Endothelial cell of umbilical vein (primary cell): Measurements from ENCODE around the gene TENT4A. TPM values are rescaled to one million over a fixed set of nuclear protein-coding genes. Genes with fewer than 3 reads are reported as not detected.

Source experiments
- BruUV-seq: library from RNA; stranded (reverse); fragments of 400-500 nt; replicated peaks from 2 replicates; lab custom pipeline; 2021; lab: Mats Ljungman, UMichigan
- CTCF ChIA-PET: fragments of 300-600, 350-600 bp; sonication (Branson Sonifier 250); formaldehyde crosslinking; loops from one replicate; lab custom pipeline; 2021; ENCODE audit warnings: antibody characterized with exemption, inconsistent platforms; lab: Charles Lee
- POLR2A ChIA-PET: fragments of 300-600, 350-600 bp; sonication (Branson Sonifier 250); formaldehyde crosslinking; loops from one replicate; lab custom pipeline; 2021; ENCODE audit warnings: antibody characterized with exemption, inconsistent platforms; lab: Charles Lee
- DNase-seq: peaks from one replicate; pipeline ENCODE4 v3.0.0-alpha.2; 2011; ENCODE audit warnings: low read depth, low spot score
- FAIRE-seq: peaks from 2 replicates; lab custom pipeline; 2011; peaks lifted over from hg19 to GRCh38; lab: Jason Lieb, UNC
- H2AFZ ChIP-seq: 2 replicates; pipeline ENCODE4 v1.6.0; 2012; ENCODE audit warnings: low read depth, low read length, control low read depth, inconsistent platforms
- H3K27ac ChIP-seq: 2 replicates; pipeline ENCODE4 v1.5.1; 2011; ENCODE audit warnings: low read depth, mild to moderate bottlenecking, control low read depth, low read length, moderate library complexity; ENCODE audit not compliant: insufficient read depth
- H3K27me3 ChIP-seq, 2 experiments: 2 replicates each; pipeline versions ENCODE4 v1.6.0 to v1.6.1; 2011; ENCODE audit warnings: low read length in 2 of 2, mixed read lengths in 1 of 2; ENCODE audit not compliant: control insufficient read depth in 2 of 2, insufficient read depth in 2 of 2
- H3K36me3 ChIP-seq, 2 experiments: 2 replicates in 1 of 2; 3 replicates in 1 of 2; pipeline ENCODE4 v1.5.1; 2011; ENCODE audit warnings: low read length in 2 of 2, mild to moderate bottlenecking in 1 of 2, moderate library complexity in 1 of 2; ENCODE audit not compliant: control insufficient read depth in 2 of 2, insufficient read depth in 2 of 2; ENCODE audit errors: extremely low read depth in 1 of 2
- H3K4me1 ChIP-seq: 3 replicates; pipeline ENCODE4 v1.5.1; 2011; ENCODE audit warnings: mild to moderate bottlenecking, low read length; ENCODE audit not compliant: control insufficient read depth, insufficient read depth; ENCODE audit errors: extremely low read depth
- H3K4me2 ChIP-seq: 2 replicates; pipeline ENCODE4 v1.6.1; 2011; ENCODE audit warnings: low read length, control low read depth, mixed read lengths; ENCODE audit not compliant: insufficient read depth
- H3K4me3 ChIP-seq, 3 experiments: fragments of 200-600 bp in 1 of 3; sonication (generic), shearing (Covaris generic) in 1 of 3; replicated peaks in 1 of 3; 2 replicates each; pipeline ENCODE4 v1.5.1; 2011 to 2016; ENCODE audit warnings: control low read depth in 3 of 3, low read length in 3 of 3, mild to moderate bottlenecking in 2 of 3, inconsistent platforms in 1 of 3, low read depth in 1 of 3, moderate library complexity in 1 of 3; ENCODE audit not compliant: insufficient read depth in 1 of 3
- H3K79me2 ChIP-seq: 2 replicates; pipeline ENCODE4 v1.6.0; 2012; ENCODE audit warnings: low read length, inconsistent platforms; ENCODE audit not compliant: control insufficient read depth, insufficient read depth
- H3K9ac ChIP-seq: replicated peaks from 2 replicates; pipeline ENCODE3; 2011; ENCODE audit warnings: low read length, control low read depth; ENCODE audit not compliant: insufficient read depth; ENCODE audit errors: extremely low read depth
- H3K9me1 ChIP-seq: replicated peaks from 3 replicates; pipeline ENCODE4 v1.6.0; 2011; ENCODE audit warnings: mild to moderate bottlenecking, low read length; ENCODE audit not compliant: control insufficient read depth, insufficient read depth; ENCODE audit errors: extremely low read depth
- H3K9me3 ChIP-seq: replicated peaks from 2 replicates; pipeline ENCODE4 v1.5.1; 2012; ENCODE audit warnings: low read length, inconsistent platforms; ENCODE audit not compliant: control insufficient read depth, insufficient read depth
- H4K20me1 ChIP-seq: replicated peaks from 2 replicates; pipeline ENCODE3; 2011; ENCODE audit warnings: mild to moderate bottlenecking, low read length; ENCODE audit not compliant: control insufficient read depth, insufficient read depth; ENCODE audit errors: extremely low read depth
- CTCF ChIP-seq, 2 donors: IDR thresholded peaks; 1 replicate in 1 of 2; 2 replicates in 1 of 2; pipeline ENCODE4 v1.5.1; 2011; ENCODE audit warnings: low read length in 2 of 2, mild to moderate bottlenecking in 2 of 2, moderate library complexity in 2 of 2, control low read depth in 1 of 2, inconsistent platforms in 1 of 2, low read depth in 1 of 2; ENCODE audit not compliant: insufficient read depth in 1 of 2; ENCODE audit errors: extremely low read depth in 1 of 2
- EZH2 ChIP-seq: IDR thresholded peaks from 2 replicates; pipeline ENCODE4 v1.6.1; 2012; ENCODE audit warnings: borderline replicate concordance, low read depth, mild to moderate bottlenecking, moderate library complexity, low read length, inconsistent platforms; ENCODE audit not compliant: severe bottlenecking
- FOS ChIP-seq: IDR thresholded peaks from 2 replicates; pipeline ENCODE4 v1.6.1; 2011; ENCODE audit warnings: mild to moderate bottlenecking, low read length, moderate library complexity, borderline replicate concordance; ENCODE audit not compliant: insufficient read depth
- GATA2 ChIP-seq: IDR thresholded peaks from 2 replicates; pipeline ENCODE4 v1.7.0; 2011; ENCODE audit warnings: low read depth, mild to moderate bottlenecking, moderate library complexity, mixed read lengths, low read length; ENCODE audit not compliant: insufficient read length, insufficient read depth
- JUN ChIP-seq: IDR thresholded peaks from 2 replicates; pipeline ENCODE4 v1.6.1; 2011; ENCODE audit warnings: borderline replicate concordance, low read depth; ENCODE audit not compliant: insufficient read length, insufficient read depth
- MAX ChIP-seq: IDR thresholded peaks from 2 replicates; pipeline ENCODE4 v1.6.1; 2011; ENCODE audit not compliant: insufficient read depth, insufficient read length
- MYC ChIP-seq: IDR thresholded peaks from one replicate; pipeline ENCODE4 v1.6.1; 2011; ENCODE audit warnings: mild to moderate bottlenecking, low read depth, low read length
- POLR2A ChIP-seq: IDR thresholded peaks from 2 replicates; pipeline ENCODE4 v1.6.1; 2012; ENCODE audit warnings: low read depth, mild to moderate bottlenecking, control low read depth, low read length
- POLR2AphosphoS5 ChIP-seq: IDR thresholded peaks from 2 replicates; pipeline ENCODE4 v1.6.1; 2012; ENCODE audit warnings: low read depth, mild to moderate bottlenecking, control low read depth, low read length, moderate library complexity; ENCODE audit not compliant: insufficient read depth
- dilution Hi-C: fragments of 300-500 bp; cut with MboI; formaldehyde crosslinking; loops from one replicate; pipeline ENCODE4 v1.15.0; 2019; ENCODE audit warnings: low sequenced_read_pairs; ENCODE audit not compliant: extremely low pct_ligation_motif_present
- intact Hi-C: fragments of 100-400 bp; cut with micrococcal nuclease; formaldehyde crosslinking; loops from one replicate; pipeline ENCODE4 v1.10.0; 2022
- polyA plus RNA-seq, 4 experiments: library from polyadenylated mRNA; depleted of rRNA in 3 of 4; stranded (reverse) in 3 of 4; unstranded in 1 of 4; fragments of >200 nt; gene quantifications; 2 replicates each; pipeline versions ENCODE4 v1.2.1 to v1.2.3, GENCODE V29; 2011 to 2012; ENCODE audit warnings: missing spikeins in 1 of 4
- total RNA-seq: library from RNA; stranded (reverse); gene quantifications from 2 replicates; pipeline ENCODE4 v1.2.3, GENCODE V29; 2021

TENT4A gene
- total and polyA plus RNA-seq, 2 donors (not counting 3 experiments of a cell fraction or from before 2014, with no cell fraction given) = 10.2 to 35.4 TPM

- no peaks in the 10 kb centered on the region for H3K9me1 ChIP-seq
- no peaks in the 10 kb centered on the region for H3K9me3 ChIP-seq
- H3K36me3 ChIP-seq = peaks cover 3 to 20% of the 10 kb centered on the region in 2 experiments
- peaks cover 47% of the 10 kb centered on the region for H3K79me2 ChIP-seq
- ChIA-PET CTCF (interaction anchor here (0.9 to 1.2 kb wide), 4 partner anchors 10 to 112 kb away, joined by 3 read pairs; no protein-coding TSS in a partner anchor), POLR2A (no interaction called here)
- H3K27ac ChIP-seq = no peak overlapping the region
- no peaks in the 10 kb centered on the region for H3K27me3 ChIP-seq
- no peak for TF ChIP-seq GATA2
- TF ChIP-seq POLR2A = no peak
- no peak for TF ChIP-seq MYC
- TF ChIP-seq JUN = no peak
- TF ChIP-seq POLR2AphosphoS5 = no peak
- no peak for TF ChIP-seq CTCF (IDR thresholded peaks at IDR 0.05; ENCODE audit: extremely low read depth in 1 of 2, insufficient read depth in 1 of 2, low read depth in 1 of 2, low read length in 2 of 2)
- TF ChIP-seq EZH2 = no peak
- TF ChIP-seq MAX = no peak
- no peak for TF ChIP-seq FOS
- intact Hi-C loops (loop anchor here (10.0 kb wide), 1 partner anchor 1248 kb away; no protein-coding TSS in a partner anchor), dilution Hi-C loops (loop anchor here (25.0 kb wide), 1 partner anchor 106 kb away; the partner anchor contains the start of genes NSUN2 and SRD5A1)
- DNase-seq (no peak), FAIRE-seq (no peak)
- H3K4me2 ChIP-seq = no peak overlapping the region
- no TSS peak for BruUV-seq
- H3K4me3 ChIP-seq = no peak overlapping the region
- H3K4me1 ChIP-seq = no peaks in the 10 kb centered on the region
- no peak overlapping the region for H3K9ac ChIP-seq
- no peaks in the 10 kb centered on the region for H4K20me1 ChIP-seq
- no peak overlapping the region for H2AFZ ChIP-seq
These were observed 29.9 kb downstream of the TENT4A start for GRCh38 chr5:6743161-6743560.
